Left colon (tissue), 2 donors: ENCODE measurements around the gene IFITM2. TPM values are rescaled to one million over a fixed set of nuclear protein-coding genes. Genes with fewer than 3 reads are reported as not detected.
A peak's percentile ranks its signal among the peaks of the same experiment; 100 is the strongest.

Source experiments
- ATAC-seq: fragments of 200-7000 bp; cut with Tn5 transposase; one replicate; pipeline ENCODE4 v1.9.1; 2020; ENCODE audit warnings: mild to moderate bottlenecking, moderate library complexity
- DNase-seq, 2 donors: peaks; one replicate each; pipeline ENCODE4 v3.0.0-alpha.2; 2020
- intact Hi-C, 2 donors: fragments of 100-400 bp; cut with DNase I in 1 of 2; cut with micrococcal nuclease in 1 of 2; formaldehyde crosslinking; loops; one replicate each; pipeline versions ENCODE4 v1.11.2 to v1.14.0; 2022; cut with DNase I, micrococcal nuclease
- total RNA-seq, 2 donors: library from RNA; stranded (reverse); fragmentation: NEBNext Ultra II Directional; extraction: Animal tissue kit (Norgen Biotek cat#: 25700); gene quantifications; one replicate each; pipeline ENCODE4 v1.2.1, GENCODE V29; 2021
- donor health status: DM: no; HTN: no; CAD: no.
- donor health status: DM: yes; HTN: yes; CAD: no.

Gene IFITM2
- total RNA-seq, 2 donors from 2014 or later: 87.7 to 133 TPM

DNA sequence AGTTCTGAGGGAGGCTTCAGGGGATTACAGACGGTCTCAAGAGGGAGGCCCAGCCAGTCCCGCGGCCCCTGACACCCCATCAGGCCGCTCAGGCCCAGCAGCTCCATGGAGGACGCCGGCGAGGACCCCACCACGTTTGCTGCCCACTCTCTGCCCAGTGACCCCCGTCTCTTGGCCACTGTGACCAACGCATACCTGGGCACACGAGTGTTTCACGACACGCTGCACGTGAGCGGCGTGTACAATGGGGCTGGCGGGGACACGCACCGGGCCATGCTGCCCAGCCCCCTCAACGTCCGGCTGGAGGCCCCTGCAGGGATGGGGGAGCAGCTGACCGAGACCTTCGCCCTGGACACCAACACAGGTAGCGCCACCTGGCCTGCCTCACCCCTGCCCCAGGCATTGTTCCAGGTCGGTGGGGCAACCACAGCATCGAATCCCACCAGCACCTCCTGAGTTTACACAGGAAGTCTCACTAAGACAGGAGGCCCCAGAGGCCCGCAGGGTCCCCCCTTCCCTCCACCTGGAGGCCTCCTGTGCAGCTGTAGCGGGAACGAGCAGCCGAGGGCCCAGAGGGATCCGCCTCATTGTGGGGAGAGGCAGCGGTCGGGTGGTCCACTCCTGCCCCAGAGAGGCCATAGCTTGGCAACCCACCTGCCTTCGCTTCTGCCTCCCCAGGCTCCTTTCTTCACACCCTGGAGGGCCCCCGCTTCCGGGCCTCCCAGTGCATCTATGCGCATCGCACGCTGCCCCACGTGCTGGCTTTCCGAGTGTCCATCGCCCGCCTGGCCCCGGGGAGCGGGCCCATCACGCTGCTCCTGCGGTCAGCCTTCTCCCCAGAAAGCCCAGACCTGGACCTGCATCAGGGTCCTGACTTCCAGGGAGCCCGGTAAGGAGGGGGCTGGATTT is 17.6 kb upstream of the IFITM2 start:
- DNase-seq (peak; percentile 20 to 28), ATAC-seq (no peak)

DNA sequence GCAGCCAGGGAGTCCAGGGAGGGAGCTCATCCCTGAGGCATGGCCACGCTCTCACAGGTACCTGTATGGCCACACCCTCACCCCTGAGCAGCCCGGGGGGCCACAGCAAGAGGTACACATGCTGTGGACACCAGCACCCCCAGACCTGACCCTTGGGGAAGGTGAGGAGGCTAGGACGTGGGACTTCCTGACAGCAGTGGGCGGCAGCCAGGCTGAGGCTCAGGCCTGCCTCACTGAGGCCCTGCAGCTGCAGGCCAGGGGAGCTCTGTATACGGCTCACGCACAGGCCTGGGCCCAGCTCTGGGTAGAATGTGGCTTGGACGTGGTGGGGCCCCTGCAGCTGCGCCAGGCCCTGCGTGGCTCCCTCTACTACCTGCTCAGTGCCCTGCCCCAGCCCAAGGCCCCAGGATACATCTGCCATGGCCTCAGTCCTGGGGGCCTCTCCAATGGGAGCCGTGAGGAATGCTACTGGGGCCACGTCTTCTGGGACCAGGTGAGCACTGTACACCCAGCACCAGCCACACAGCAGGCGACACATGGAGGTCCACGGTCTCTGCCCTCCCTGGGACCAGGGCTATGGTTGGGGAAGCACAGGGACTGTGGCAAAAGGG is 16.9 kb upstream of the IFITM2 start:
- peak; percentile 8 to 20 for DNase-seq
- intact Hi-C loops: no loop called here
- no peak for ATAC-seq

More for the DNA sequence above, 17.6 kb upstream of the IFITM2 start:
- intact Hi-C loops: no loop called here

DNA sequence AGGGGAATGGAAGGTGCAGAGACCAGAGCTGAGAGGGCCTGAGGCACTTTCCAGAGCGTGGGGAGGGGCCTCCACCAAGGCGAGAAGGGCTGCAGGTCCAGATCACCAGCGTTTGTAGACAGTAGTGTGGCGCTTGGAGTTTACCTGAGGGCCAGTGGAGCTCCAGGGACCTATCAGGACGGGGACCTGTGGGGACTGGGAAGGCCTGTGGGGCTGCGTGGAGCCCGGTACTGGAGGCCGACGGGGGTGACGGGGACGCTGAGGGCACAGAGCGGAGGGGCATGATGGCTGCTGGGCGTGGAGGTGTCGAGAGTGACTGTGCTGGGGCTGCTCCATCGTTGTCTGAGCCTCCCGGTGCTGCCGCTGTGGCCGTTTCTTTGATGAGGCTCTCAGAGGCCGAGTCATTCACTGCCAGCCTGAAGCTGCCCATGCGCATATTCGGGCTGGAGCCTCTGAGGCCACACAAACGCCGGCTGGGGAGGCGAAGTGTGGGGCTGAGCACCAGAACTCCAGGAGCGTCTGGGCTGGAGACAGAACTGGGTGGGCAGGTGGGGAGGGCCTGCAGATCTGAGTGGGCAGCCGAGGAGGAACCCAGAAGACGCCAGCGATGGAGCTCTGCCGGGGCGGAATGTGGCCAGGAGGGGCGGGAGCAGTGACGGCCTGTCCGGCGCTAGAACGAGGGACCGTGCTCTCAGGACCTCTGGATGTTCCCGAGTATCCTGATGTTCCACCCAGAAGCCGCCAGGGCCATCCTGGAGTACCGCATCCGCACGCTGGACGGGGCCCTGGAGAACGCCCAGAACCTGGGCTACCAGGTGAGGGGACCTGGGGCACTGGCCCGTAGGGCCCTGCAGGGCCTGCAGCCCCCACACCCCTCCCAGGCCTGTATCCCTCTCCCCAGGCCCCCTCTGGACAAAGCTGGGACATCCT is 16.1 kb upstream of the IFITM2 start:
- peak in 1 of 2 donors; percentile 25 for DNase-seq
- ATAC-seq: no peak

DNA sequence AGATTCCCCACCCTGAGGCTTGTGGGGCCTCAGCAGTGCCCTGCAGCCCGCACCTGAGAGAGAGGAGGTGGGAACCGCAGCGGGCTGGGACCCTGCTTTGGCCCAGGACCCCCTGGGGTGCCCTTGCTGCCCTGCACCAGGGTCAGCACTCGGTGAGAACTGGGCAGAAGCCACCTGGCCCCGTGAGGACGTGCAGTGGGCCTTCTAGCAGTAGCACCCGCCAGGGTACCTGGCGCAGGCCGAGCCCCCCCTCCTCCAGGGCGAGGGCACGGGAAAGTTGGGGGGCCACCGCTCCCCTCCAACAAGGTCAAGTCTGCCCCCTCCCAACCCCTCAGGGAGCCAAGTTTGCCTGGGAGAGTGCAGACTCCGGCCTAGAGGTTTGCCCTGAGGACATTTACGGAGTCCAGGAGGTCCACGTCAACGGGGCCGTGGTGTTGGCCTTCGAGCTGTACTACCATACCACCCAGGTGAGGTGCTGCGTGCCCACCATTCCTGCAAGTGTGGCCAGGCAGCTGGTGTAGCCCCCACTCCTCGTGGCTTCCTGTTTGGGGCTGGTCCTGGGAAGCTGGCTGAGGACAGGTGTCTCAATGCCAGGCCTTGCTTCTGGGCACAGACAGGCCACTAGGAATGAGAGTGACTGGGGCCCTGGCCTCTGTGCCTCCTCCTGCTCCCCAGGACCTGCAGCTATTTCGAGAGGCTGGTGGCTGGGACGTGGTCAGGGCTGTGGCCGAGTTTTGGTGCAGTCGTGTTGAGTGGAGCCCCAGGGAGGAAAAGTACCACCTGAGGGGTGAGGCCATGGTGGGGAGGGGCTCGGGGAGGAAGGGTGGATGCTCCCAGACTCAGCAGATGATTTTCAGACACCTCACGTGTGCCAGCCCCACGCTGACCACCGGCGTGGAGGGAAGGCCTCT is 15.2 kb upstream of the IFITM2 start:
- peak; percentile 5 to 29 for DNase-seq
- intact Hi-C loops: no loop called here
- ATAC-seq: no peak

More for the DNA sequence above, 16.1 kb upstream of the IFITM2 start:
- intact Hi-C loops: no loop called here

DNA sequence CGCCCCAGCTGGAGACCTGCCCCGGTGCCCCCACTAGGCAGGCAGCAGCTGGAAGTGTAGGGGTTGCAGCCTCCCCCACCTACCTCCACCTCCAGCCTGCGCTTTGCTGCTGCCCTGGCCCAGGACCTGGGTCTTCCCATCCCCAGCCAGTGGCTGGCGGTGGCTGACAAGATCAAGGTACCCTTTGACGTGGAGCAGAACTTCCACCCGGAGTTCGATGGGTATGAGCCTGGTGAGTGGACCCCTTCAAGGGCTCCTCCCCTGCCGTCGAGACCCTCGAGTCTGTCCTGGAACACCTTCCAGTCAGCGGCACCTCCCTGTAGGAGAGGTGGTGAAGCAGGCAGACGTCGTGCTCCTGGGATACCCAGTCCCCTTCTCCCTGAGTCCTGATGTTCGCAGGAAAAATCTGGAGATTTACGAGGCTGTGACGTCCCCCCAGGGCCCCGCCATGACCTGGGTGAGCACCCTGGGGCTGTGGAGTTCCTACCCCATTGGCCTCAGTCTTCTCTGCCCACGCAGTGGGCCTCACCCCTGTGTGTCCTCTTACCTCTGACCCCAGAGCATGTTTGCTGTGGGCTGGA is 14.3 kb upstream of the IFITM2 start:
- intact Hi-C loops: no loop called here
- DNase-seq: no peak
- ATAC-seq: no peak

DNA sequence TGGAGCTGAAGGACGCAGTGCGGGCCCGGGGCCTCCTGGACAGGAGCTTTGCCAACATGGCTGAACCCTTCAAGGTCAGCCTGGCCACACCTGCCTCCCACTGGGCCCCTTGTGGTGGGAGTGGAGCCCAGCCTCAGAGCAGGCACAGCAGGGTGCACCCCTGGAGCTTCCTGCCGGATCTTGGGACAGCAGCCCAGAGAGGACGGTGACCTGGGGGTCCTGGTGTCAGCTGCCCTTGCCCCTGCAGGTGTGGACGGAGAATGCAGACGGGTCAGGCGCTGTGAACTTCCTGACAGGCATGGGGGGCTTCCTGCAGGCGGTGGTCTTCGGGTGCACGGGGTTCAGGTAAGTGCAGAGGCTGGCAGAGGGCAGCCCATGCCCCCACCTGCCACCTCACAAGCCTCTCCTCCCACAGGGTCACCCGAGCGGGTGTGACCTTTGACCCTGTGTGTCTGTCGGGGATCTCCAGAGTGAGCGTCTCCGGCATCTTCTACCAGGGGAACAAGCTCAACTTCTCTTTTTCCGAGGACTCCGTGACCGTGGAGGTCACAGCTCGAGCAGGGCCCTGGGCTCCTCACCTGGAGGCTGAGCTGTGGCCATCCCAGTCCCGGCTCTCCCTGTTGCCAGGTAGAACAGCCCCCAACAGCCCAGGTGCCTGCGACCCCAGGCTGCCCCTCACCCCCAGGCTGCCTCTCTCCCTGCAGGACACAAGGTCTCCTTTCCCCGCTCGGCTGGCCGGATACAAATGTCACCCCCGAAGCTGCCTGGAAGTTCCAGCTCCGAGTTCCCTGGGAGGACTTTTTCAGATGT is 13.6 kb upstream of the IFITM2 start:
- peak in 1 of 2 donors; percentile 19 for DNase-seq
- intact Hi-C loops: no loop called here
- no peak for ATAC-seq

DNA sequence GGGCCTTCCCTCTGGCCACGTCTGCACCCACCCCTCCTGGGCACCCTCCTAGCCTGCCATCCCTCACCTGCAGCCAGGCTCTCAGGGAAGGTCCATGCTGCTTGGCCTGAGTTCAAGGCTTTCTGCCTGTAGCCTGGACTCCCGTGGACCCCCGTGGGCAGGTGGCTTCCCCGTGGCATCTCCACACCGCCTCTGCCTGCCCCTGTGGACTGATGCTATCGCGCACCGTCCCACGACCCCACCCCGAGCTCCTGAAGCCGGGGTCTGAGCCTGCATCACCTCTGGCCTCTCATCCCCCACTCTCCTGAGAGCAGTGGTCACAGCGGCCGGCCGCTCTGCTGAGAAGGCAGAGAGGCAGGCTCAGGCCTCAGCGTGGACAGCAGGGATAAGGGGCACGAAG is 12.8 kb upstream of the IFITM2 start:
- intact Hi-C loops: no loop called here
- ATAC-seq: no peak
- peak in 1 of 2 donors; percentile 5 for DNase-seq

DNA sequence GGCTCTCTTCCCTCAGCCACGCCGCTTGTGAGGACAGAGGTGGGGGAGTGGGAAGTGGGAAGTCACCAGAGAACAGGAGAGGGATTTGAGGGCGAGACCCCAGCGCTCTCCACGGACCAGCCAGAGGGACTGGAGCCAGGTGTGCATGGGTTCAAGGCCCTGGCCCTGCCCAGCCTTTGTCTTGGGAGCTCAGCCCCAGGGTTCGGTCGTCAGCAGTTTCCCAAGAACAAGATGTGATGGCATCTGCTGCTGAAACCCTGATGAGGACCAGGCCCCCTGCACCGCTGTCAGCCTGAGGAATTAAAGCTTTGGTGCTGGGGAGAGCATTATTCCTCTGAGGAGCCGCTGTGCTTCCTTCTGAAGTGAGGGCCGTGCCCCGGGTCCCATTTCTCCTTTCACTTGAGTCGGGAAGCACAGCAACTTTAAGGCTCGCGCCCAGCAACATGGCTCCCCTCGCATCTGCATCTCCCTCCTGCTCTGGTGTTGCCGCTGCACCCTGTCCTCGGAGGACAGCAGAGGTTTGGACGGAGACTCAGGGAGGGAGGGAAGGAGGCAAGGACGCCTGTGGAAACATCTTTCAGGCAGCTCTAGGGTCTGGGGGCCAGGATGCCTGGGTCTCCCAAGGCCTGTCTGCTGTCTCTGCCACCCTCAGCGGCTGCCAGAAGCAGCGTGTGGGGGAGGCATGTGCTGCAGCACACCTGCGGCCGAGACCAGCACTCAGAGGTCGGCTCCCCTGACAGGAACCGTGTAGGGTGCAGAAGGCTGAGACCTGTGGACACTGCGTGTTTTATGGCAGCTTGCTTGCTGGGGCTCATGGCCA is 12.1 kb upstream of the IFITM2 start:
- no peak for ATAC-seq
- intact Hi-C loops: no loop called here
- no peak for DNase-seq

DNA sequence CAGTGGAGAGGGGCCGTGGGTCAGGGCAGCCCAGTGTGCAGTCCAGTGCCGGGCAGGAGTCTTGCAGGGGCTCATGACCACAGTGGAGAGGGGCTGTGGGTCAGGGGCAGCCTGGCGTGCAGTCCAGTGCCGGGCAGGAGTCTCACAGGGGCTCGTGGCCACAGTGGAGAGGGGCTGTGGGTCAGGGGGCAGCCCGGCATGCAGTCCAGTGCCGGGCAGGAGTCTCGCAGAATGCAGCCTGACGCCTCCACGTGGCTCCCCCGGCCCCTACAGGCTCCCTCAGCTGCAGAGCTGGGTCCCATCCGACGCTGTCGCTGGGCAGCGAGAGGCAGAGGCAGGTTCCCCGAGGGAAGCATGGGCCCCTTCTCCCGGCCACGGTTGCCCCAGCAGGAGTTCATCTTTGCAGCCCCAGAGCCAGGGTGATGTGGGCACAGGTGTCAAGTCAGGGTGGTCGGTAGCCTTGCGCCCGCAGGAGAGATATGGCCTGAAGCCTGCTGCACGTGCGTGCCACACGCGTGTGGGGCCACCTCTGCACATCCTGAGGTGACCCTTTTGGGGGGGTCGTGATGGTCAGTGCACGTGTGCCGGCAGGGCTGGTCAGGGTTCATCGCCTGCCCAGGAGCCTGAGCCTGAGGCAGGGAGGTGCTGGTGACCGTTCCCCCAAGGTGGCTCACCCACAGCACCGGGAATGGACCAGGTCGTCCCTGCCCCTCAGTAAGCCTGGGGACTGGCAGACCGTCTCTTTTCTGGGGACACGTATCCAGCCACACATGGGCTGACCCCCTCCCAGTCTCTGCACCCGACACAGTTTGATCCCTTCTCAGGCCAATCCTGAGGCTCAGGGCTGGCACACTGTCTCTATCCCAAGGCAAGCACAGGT is 11.2 kb upstream of the IFITM2 start:
- intact Hi-C loops: no loop called here
- peak; percentile 4 to 21 for DNase-seq
- ATAC-seq: no peak

DNA sequence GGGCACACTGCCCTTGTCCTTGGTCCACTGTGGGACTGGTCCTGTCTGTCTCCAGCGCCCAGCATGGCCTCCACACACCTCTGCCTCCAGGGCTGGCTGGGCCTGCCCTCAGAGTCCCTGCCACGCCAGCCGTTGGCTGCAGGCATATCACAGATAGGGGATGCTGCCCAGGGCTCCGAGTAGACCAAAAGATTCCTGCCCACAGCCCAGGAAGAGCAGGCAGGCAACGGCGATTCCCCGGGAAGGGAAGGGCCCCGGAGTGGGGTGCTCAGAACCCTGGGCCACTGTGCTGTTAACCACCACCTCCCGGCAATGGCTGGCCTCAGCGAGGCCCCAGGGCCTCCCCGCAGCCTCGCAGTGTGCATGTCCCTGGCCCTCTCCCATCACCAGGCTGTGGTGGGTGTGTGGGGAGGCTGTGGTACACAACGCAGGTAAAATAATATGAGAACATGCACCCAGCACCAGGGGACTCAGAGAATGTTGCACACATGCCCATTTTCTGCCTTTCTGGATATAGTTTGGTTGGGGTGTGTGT is 10.5 kb upstream of the IFITM2 start:
- DNase-seq: peak in 1 of 2 donors; percentile 6
- intact Hi-C loops: no loop called here
- peak; percentile 10 for ATAC-seq

DNA sequence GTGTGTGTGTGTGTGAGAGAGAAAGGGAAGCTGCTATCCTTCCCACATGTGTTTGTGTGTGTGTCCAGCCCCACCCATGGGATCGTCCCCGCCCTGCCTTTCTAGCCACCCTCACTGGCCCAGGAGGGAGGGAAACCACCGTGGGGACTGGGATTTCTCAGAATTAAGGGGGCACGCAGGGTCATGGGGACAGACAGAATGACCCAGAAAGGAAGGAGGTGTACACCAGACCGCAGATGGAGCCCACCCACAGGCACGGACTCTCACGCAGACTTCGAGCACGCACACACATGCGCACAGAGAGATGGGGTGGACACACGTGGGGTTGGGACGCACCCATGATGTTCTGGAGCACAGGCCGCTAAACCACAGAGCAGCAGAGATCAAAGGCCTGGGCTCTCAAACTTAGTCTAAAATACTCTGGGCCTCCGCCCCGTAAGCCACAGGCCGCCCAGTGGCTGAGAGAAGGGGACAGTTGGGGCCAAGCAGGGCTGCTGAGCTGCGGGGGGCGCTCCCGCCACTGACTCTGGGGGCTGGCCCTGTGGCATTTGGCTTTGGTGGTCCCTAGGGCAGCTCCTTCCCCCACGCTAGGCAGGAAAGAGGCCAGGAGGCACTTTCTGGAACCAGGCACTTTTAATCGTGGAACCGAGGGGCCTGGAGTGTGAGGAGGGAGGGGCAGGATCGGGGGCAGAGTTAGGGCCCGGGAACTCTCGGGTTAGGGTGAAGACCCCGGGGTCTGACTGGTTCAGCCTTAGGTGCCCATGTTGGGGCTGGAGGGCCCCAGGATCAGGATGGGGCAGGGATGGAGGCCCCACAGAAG is 9.8 kb upstream of the IFITM2 start:
- intact Hi-C loops: no loop called here
- ATAC-seq: peak; percentile 73
- peak; percentile 29 to 44 for DNase-seq

DNA sequence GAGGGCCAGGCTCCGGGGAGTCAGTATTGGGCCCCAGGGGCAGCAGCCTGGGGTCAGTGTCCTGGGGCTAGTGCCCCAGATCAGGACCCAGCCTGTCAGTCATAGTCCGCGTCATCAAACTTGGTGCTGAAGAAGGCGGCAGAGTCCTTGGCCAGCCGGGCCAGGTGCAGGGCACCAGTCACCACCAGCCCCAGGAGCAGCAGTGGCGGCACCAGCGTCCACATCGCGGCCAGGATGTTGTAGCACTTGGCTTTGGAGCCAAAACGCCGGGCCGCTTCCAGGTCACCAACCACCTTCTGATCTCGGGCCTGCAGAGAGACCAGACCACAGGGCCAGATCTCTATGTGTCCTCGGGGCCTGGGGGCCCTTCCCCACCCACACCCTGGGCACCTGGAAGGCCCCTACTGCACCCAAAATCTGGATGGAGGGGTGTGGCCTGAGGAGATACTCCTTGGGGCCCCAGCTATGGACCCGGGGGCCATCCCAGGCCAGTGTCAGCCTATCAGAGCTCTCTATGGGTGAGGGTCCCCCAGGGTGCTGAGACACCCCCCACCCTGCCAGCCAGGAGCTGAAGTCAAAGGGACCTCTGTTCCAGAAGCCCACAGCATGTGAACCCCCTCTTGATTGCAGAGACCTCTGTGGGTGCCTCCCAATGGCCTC is 9.1 kb upstream of the IFITM2 start:
- ATAC-seq: peak; percentile 19

DNA sequence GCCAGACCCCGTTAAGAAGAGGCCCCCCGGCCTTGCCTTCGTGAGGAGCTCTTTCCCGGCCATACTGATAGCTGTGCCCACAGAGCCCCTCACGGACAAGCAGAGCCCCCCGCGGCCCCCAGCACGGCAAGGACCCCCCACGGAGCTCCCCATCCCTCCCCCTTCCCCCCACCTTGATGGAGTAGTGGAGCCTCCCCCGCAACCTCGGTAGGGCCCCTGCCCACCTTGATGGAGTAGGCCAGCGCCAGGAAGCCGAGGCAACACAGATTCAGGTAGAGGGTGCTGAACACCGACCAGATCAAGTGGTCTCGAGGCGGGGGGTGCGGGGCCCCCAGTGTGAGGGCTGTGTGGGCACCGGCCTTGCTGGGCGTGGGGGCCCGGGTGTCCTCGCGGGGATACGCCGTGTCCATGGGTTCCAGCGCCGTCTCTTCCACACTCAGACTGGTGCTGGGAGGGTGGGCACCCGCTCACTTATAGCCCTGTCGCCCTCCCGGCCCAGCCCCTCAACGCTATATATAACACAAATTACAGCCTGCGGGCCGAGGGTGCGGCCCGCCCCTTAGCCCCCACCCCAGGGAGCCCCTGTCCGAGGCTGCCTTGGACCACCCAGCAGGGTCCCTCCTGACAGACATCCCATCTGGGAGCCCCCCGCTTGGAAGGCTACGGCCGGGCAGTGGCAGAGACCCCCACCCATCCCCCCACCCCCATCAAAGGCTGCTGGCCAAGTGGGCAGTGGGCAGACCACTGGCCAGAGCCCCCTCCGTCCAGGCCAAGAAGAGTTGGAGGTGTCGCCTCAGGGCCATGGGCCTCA is 8.3 kb upstream of the IFITM2 start, which contains the start of gene IFITM5:
Gene IFITM5 (minus strand): TSS at position 446 of the 811 bp plus-strand sequence. CDS start 36 bp downstream, at position 410.
- DNase-seq (peak; percentile 9 to 19), ATAC-seq (no peak)
- intact Hi-C loops: no loop called here

More for the DNA sequence above, 9.1 kb upstream of the IFITM2 start:
- intact Hi-C loops: no loop called here
- DNase-seq: peak in 1 of 2 donors; percentile 22
